Gastrocnemius medialis (tissue), 4 donors: ENCODE data around the gene RPP30.

Experiments used
- POLR2A ChIP-seq, 2 donors: fragments of 450-650 bp; IDR thresholded peaks; one replicate each; pipeline ENCODE4 v1.6.1; 2017; ENCODE audit warnings: antibody characterized with exemption in 2 of 2, mild to moderate bottlenecking in 2 of 2, moderate library complexity in 2 of 2
- TF ChIP-seq, protein P1 (sequence below), 5 experiments: fragments of 450-650 bp in 3 of 5; fragments of 200-600 bp in 2 of 5; sonication (generic) in 2 of 5; IDR thresholded peaks in 4 of 5; conservative IDR thresholded peaks in 1 of 5; 1 replicate in 4 of 5; 2 replicates in 1 of 5; pipeline ENCODE4 v1.5.1; 2016 to 2019; ENCODE audit warnings: antibody characterized with exemption in 5 of 5, mild to moderate bottlenecking in 3 of 5, moderate library complexity in 3 of 5

DNA sequence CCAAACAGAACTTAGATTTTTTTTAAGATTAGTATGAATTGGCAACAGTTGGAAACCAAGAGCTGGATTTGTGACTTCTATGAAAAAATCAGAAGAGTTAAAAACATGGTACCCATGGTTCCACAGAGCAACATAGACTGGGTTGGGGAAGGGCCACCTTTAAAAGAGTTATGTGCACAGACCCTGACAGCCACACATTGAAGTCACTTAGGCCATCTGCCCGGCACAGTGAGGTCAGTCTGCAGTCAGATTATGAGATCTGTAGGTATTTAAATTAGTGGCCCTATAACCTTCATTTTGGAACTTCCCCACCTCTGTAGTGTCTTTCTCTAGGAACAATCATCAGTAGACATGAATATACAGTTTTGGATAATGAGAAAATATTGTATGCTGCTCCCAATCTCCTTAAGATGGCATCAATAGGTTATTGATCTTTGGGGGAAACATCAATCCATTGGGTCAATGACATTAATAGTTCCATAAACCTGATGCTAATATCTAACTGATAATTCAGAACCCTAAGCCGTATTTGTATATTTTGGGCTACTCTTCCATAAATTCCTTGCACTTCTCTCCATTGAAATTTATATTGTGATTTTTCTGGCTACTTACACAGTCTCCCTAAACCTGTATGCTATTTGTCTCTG is 42.1 kb downstream of the RPP30 start:
- TF ChIP-seq, protein P1, sequence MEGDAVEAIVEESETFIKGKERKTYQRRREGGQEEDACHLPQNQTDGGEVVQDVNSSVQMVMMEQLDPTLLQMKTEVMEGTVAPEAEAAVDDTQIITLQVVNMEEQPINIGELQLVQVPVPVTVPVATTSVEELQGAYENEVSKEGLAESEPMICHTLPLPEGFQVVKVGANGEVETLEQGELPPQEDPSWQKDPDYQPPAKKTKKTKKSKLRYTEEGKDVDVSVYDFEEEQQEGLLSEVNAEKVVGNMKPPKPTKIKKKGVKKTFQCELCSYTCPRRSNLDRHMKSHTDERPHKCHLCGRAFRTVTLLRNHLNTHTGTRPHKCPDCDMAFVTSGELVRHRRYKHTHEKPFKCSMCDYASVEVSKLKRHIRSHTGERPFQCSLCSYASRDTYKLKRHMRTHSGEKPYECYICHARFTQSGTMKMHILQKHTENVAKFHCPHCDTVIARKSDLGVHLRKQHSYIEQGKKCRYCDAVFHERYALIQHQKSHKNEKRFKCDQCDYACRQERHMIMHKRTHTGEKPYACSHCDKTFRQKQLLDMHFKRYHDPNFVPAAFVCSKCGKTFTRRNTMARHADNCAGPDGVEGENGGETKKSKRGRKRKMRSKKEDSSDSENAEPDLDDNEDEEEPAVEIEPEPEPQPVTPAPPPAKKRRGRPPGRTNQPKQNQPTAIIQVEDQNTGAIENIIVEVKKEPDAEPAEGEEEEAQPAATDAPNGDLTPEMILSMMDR (IDR thresholded peaks at IDR 0.05 in 4 of 5, conservative IDR thresholded peaks at IDR 0.05 in 1 of 5) = no peak
- no peak for TF ChIP-seq POLR2A (IDR thresholded peaks at IDR 0.05)
